ENCODE data around the gene ZNF668. TPM values are rescaled to one million over a fixed set of nuclear protein-coding genes. Genes with fewer than 3 reads are reported as not detected.

ZNF668 gene
- total and polyA plus RNA-seq, 2 of the 8 experiments (the other 6 are each of a cell fraction or from before 2014, with no cell fraction given), result 14.0 to 14.3 TPM

DNA sequence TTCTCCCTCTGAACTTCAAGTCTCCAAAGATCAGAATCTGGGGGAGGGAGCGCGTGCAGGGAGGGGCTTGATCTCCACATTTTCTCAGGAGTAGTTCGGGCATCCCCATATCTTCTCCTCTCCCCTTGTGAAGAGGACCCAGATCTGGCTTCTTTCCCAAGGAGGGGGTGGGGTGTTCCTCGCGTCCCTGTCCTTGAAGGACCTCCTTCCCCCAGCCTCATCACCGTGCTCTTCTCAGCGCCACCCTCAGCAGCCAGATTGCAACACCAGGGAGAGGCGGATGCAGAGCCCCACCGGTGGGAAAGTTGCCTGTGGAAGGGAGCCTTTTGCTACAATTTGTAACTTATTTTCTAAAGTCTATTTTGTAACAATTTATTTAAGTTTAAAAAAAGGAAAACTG, 9.0 kb upstream of the ZNF668 start:
- Histone ChIP-seq H3K56ac (replicated peaks; ENCODE audit: insufficient read length, low read depth, low read length) (no peak overlapping the region), H2BK15ac (ENCODE audit: low read length) (no peak overlapping the region), H3K9ac (replicated peaks in 1 of 4; ENCODE audit: extremely low read depth in 1 of 4, low read depth in 3 of 4, low read length in 3 of 4) (no peak overlapping the region), H3K4me2 (ENCODE audit: insufficient read depth in 1 of 2, low read depth in 2 of 2, low read length in 2 of 2) (no peak overlapping the region), H3K27ac (ENCODE audit: low read depth, low read length) (no peak overlapping the region), H4K5ac (ENCODE audit: insufficient read length, low read depth, low read length) (no peak overlapping the region), H3K27me3 (replicated peaks in 1 of 4; ENCODE audit: control insufficient read depth in 3 of 4, extremely low read depth in 1 of 4, insufficient read depth in 3 of 4, low read length in 3 of 4) (no peaks in the 10 kb centered on the region), H3K79me1 (ENCODE audit: low read depth, low read length) (peaks cover 6% of the 10 kb centered on the region), H3K79me2 (ENCODE audit: control insufficient read depth in 1 of 2, insufficient read depth in 2 of 2, low read length in 2 of 2) (peaks cover 0 to 9% of the 10 kb centered on the region in 2 experiments; a peak in 1 of 4 replicates), H4K91ac (replicated peaks; ENCODE audit: insufficient read length, low read length) (no peak overlapping the region), H4K8ac (ENCODE audit: extremely low read depth, insufficient read depth, low read length) (no peak overlapping the region; the same call in 1 of the 2 replicates), H3K36me3 (ENCODE audit: control insufficient read depth in 2 of 4, insufficient read depth in 4 of 4, low read length in 3 of 4) (peaks cover 0 to 32% (median 16%) of the 10 kb centered on the region in 4 experiments; a peak in 6 of 8 replicates), H2BK120ac (replicated peaks; ENCODE audit: low read depth, low read length) (no peak overlapping the region), H2BK12ac (ENCODE audit: low read depth, low read length) (no peak overlapping the region), H3K4me3 (ENCODE audit: extremely low read depth in 1 of 4, insufficient read depth in 2 of 4, low read depth in 3 of 4, low read length in 4 of 4) (no peak overlapping the region), H2AFZ (ENCODE audit: low read length) (no peak overlapping the region), H3K23ac (ENCODE audit: insufficient read length) (no peak overlapping the region), H3K4ac (replicated peaks; ENCODE audit: insufficient read length, low read depth, low read length) (no peak overlapping the region), H4K20me1 (replicated peaks in 1 of 2; ENCODE audit: control insufficient read depth in 1 of 2, insufficient read depth in 2 of 2, low read length in 2 of 2) (peaks cover 7 to 26% of the 10 kb centered on the region in 2 experiments), H3K23me2 (ENCODE audit: low read depth, low read length) (no peaks in the 10 kb centered on the region), H3K18ac (ENCODE audit: extremely low read depth, low read length) (no peak overlapping the region), H3K4me1 (replicated peaks in 1 of 4; ENCODE audit: control insufficient read depth in 3 of 4, insufficient read depth in 4 of 4, low read length in 3 of 4) (no peaks in the 10 kb centered on the region), H2AK5ac (ENCODE audit: low read depth, low read length) (no peak overlapping the region), H2BK20ac (ENCODE audit: low read length) (no peak overlapping the region), H2BK5ac (ENCODE audit: low read depth, low read length) (no peak overlapping the region), H3K9me3 (ENCODE audit: insufficient read depth in 2 of 2, low read depth in 1 of 2, low read length in 1 of 2) (no peaks in the 10 kb centered on the region), H3K14ac (ENCODE audit: insufficient read length) (no peak overlapping the region)
- ChIA-PET POLR2A (ENCODE audit: partially characterized antibody) (interaction anchor here (1.0 to 4.7 kb wide), 4 partner anchors 9 to 13 kb away, joined by 3 to 34 read pairs (median 6); partner anchors contain the start of genes ZNF646 and ZNF668), CTCF (ENCODE audit: partially characterized antibody) (interaction anchor here (1.0 kb wide), 1 partner anchor 16 kb away, joined by 3 read pairs; no protein-coding TSS in a partner anchor)
- DNase-seq (ENCODE audit: low read depth in 1 of 2, low spot score in 2 of 2) (no peak), FAIRE-seq (no peak)
- 93% methylated on average over 9 of the region's 9 CpGs; no CpG with 5 or more reads in 1 of the 2 experiments for WGBS, 2 experiments (ENCODE audit: extremely low coverage in 1 of 2, insufficient coverage in 1 of 2, insufficient read length in 1 of 2, insufficient replicate concordance in 2 of 2, low coverage in 1 of 2, low lambda C conversion rate in 2 of 2, missing lambda C conversion rate in 1 of 2)
- TF ChIP-seq SIX5 (IDR thresholded peaks at IDR 0.05; ENCODE audit: low read depth, low read length), result no peak
- no peak for TF ChIP-seq KDM4A (IDR thresholded peaks at IDR 0.05; ENCODE audit: low read depth, low read length, severe bottlenecking)
- TF ChIP-seq SP2 (IDR thresholded peaks at IDR 0.05; ENCODE audit: low read length), result no peak
- no peak for TF ChIP-seq YY1 (IDR thresholded peaks at IDR 0.05; ENCODE audit: low read depth, low read length)
- no peak for TF ChIP-seq RBBP5 (IDR thresholded peaks at IDR 0.05; ENCODE audit: borderline replicate concordance, low read depth, low read length)
- TF ChIP-seq ASH2L (IDR thresholded peaks at IDR 0.05; ENCODE audit: low read length), result no peak
- no peak for TF ChIP-seq EGR1 (IDR thresholded peaks at IDR 0.05; ENCODE audit: borderline replicate concordance, low read depth, low read length)
- TF ChIP-seq CTCF (IDR thresholded peaks at IDR 0.05; ENCODE audit: control extremely low read depth in 1 of 3, insufficient read depth in 1 of 3, low read depth in 1 of 3, low read length in 3 of 3), result no peak
- TF ChIP-seq POLR2AphosphoS5 (IDR thresholded peaks at IDR 0.05; ENCODE audit: low read depth, low read length), result no peak
- TF ChIP-seq CHD1 (IDR thresholded peaks at IDR 0.05; ENCODE audit: low read depth, low read length), result no peak
- no peak for TF ChIP-seq TBP (IDR thresholded peaks at IDR 0.05; ENCODE audit: low read depth, low read length)
- no peak for TF ChIP-seq POLR2A (IDR thresholded peaks at IDR 0.05; ENCODE audit: control extremely low read depth in 1 of 2, low read depth in 2 of 2, low read length in 2 of 2)
- no peak for TF ChIP-seq GABPA (IDR thresholded peaks at IDR 0.05; ENCODE audit: borderline replicate concordance, insufficient read depth, low read length)
